ENCODE results near the gene DROSHA. TPM values are rescaled to one million over a fixed set of nuclear protein-coding genes. Genes with fewer than 3 reads are reported as not detected.

The DROSHA gene
- total and polyA plus RNA-seq, 2 of the 8 experiments (the other 6 are each of a cell fraction or from before 2014, with no cell fraction given): 65.9 to 122 TPM

DNA sequence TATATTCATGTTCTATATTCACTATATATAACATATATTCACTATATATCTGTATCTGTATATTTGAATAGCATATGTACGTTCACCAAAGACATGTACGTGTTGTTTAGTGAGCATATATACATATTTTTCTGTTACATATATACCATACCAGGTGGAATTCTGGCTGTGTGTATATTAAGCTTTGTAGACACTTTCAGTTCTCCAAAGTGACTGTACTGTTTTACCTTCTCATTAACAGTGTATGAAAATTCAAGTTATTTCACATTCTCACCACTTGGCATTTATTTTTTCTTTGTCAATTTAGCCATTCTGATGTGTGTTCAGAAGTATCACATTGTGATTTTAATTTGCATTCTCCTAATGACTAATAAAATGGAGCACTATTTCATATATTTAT, 52.2 kb downstream of the DROSHA start (continued):
- TF ChIP-seq HDAC2 (IDR thresholded peaks at IDR 0.05; ENCODE audit: borderline replicate concordance in 1 of 2, low read depth in 2 of 2, low read length in 2 of 2) (no peak), RAD21 (IDR thresholded peaks at IDR 0.05 in 1 of 2, conservative IDR thresholded peaks at IDR 0.05 in 1 of 2; ENCODE audit: low read depth in 2 of 2, low read length in 2 of 2) (no peak), JUN (IDR thresholded peaks at IDR 0.05; ENCODE audit: low read depth, low read length) (no peak), GTF2F1 (IDR thresholded peaks at IDR 0.05; ENCODE audit: borderline replicate concordance, low read depth, low read length) (no peak), CBX8 (IDR thresholded peaks at IDR 0.05; ENCODE audit: borderline replicate concordance, low read depth, low read length) (no peak), YY1 (IDR thresholded peaks at IDR 0.05; ENCODE audit: low read depth, low read length) (no peak)

Measured in H1 (cell line).